ENCODE data around the gene CEACAM18. TPM values are rescaled to one million over a fixed set of nuclear protein-coding genes. Genes with fewer than 3 reads are reported as not detected.
"Not testable (repeated sequence)": the region's sequence is repeated elsewhere in the genome, so short reads cannot be mapped to it uniquely, and the experiment has no call there.

Gene CEACAM18
- not detected in 2 replicates for total RNA-seq (2014; rRNA removed; shearing (Covaris generic))

GRCh38 chr19:51478381-51479234, at the start of gene CEACAM18:
Gene CEACAM18 (plus strand): TSS chr19:51478539.
- DNase-seq (ENCODE audit: low spot score): no peak

GRCh38 chr19:51430221-51430620, 48.1 kb upstream of the CEACAM18 start:
- no peak for DNase-seq (ENCODE audit: low spot score)

GRCh38 chr19:51431124-51431523, 47.2 kb upstream of the CEACAM18 start:
- DNase-seq (ENCODE audit: low spot score): no peak

DNA sequence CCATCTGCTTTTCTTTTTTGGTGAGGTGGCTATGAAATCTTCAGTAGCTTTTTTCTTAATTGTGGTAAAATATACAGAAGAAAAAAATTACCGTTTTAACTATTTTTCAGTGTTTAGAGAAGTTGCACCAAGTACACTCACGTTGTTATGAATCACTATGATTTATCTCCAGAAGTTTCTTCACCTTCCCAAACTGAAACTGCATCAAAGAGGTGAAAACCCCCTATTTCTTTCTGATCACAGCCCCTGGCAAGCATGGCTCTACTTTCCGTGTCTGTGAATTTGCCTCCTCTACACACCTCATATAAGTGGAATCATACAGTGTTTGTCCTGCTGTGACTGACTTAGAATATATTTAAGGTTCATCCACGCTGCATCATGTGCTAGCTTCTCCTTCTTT, 45.3 kb upstream of the CEACAM18 start:
- DNase-seq (ENCODE audit: low spot score): no peak

- DNase-seq (ENCODE audit: low spot score): no peak
These were observed 43.9 kb upstream of the CEACAM18 start for GRCh38 chr19:51434456-51434855.

DNA sequence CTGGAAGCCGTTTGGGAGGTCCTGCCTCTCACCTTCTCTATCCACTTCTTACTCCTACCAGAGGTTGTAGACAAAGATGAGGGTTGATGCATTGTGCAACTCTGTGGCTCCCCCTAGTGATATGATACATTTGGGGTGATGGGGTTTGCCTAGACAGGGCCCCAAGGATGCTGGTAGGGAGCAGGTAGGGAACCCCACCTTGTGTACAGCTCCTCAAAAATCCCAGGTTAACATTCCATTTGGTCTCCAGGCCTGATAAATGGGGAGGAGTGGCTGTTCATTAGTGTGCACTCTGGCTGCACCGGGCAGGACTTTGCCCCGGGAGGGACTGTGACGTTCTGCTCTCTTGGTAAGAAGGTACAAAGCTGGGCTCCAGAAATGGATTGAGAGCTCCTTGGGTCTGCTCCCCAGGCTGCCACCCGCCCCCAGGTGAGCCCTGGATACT, 39.3 kb upstream of the CEACAM18 start:
- DNase-seq (ENCODE audit: low spot score): peak; percentile 1

DNA sequence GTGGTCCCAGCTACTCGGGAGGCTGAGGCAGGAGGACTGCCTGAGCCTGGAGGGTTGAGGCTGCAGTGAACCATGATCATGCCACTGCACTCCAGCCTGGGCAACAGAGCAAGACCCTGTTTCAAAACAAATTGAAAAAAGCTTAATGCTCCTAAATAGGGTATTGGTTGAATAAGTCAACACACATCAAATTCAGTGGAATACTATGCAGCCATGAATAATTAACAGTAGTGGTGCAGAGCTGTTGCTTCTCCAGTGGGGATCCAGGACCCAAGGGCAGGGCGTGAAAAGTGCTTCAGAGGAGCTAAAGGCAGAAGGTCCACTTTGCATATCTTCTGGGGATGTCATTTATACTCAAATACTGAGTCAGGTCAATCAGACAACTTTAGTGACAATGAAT, 38.3 kb upstream of the CEACAM18 start:
- DNase-seq (ENCODE audit: low spot score): no peak

DNA sequence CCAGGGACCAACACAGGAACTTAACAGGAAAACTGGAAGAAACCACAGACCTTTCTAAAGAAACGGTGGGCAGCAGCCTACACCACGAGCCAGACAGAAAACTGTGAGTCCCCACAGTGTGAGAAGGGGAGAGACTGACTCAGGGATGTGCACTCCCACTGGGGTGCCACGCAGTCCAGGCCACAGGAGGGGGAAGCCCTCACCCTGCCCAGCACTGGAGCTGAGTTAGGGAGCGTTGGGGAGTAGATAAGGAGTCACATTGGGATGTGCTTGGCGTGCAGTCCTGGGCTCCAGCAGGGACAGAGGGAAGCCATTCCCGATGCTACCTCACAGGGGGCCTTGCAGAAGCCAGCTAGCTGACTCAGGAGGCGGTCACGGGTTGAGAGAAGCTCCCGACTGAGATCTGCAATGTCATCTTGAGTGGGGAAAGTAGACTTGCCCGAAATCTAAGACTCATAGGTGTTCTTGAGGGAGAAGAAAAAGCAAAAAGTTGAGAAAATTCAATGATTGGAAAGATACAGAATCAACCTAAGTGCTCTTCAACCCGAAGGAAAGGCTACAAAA, 37.4 kb upstream of the CEACAM18 start:
- DNase-seq (ENCODE audit: low spot score): peak; percentile 4

DNA sequence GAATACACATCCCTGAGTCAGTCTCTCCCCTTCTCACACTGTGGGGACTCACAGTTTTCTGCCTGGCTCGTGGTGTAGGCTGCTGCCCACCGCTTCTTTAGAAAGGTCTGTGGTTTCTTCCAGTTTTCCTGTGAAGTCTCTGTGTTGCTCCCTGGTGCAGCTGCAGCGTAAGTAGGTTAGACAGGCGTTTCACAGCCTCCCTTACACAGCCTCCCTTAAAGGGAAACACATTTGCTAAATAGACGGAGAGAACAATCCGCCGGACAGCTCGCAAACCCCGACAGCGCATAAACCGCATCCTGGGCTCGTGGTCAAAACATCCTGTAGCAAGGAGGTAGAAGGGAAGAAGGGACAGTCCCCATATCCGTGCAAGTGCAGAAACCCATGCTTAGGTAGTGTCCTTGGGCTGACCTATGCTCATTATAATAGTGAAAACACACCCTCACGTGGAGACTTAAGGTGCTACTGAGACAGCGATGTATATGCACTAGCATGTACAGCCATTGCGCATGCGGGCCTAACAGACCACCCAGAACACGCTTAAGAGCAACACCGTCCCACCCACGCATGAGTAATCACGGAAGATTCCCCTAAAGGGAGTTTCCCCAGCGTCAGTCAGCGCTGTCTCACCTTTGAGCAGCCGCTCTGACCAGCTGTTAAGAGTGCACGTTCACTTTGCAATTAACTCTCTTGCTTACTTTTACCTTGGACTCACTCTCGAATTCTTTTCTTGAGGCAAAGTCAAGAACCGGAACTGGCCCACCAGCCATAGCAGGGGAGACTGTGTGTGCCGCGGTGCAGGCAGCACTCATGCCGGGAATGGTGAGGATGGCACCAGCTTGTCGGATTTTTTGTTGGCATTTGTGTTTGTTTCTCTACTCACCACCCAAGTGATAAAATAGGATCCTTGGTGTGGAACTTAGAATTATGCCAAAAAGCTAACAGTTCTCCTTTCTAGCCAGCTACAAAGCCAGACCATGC, 36.6 kb upstream of the CEACAM18 start:
- DNase-seq (ENCODE audit: low spot score): peak; percentile 8

GRCh38 chr19:51447510-51447909, 30.8 kb upstream of the CEACAM18 start:
- not testable (repeated sequence) for DNase-seq (ENCODE audit: low spot score)

DNA sequence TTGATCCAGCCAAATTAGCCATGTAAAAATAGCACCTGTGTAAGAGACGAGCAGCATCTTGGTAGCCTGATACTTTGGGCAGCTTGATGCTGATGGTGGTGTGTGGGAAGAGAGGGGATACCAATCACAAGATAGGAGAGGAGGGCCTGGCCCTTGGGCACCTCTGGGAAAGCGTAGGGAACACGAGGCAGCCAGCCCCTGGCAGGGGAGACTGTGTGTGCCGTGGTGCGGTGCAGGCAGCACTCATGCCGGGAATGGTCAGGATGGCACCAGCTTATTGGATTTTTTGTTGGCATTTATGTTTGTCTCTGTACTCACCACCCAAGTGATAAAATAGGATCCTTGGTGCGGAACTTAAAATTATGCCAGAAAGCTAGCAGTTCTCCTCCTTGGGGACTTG, 30.3 kb upstream of the CEACAM18 start:
- DNase-seq (ENCODE audit: low spot score): no peak

DNA sequence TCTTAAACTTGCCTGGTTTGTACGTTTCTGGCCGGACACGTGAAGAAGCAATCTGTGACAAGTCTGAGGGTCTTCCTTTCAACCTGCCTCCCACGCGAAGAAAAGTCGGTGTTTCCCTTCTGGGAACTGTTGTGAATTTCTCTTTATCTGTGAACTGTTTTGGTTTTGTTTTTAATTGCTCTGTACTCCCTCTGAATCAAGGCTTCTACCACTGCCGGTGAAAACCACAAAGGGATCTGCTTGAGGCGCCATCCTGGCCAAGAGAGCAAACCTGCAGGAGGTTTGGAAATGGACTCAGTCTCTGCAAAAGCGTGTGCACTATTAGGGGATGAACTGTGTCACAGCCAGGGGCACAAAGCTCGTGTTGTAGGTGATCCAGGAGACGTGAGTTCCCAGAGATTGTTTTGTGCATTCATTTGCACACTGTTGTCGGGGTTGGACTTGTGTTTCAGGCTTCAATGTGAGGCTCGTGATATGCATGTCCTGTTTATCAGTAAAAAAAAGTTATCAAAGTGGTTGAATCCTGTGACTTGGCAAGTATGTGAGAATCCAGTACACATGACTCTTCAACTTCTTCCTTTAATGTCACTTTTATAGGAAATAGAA, 29.8 kb upstream of the CEACAM18 start:
- no peak for DNase-seq (ENCODE audit: low spot score)

DNA sequence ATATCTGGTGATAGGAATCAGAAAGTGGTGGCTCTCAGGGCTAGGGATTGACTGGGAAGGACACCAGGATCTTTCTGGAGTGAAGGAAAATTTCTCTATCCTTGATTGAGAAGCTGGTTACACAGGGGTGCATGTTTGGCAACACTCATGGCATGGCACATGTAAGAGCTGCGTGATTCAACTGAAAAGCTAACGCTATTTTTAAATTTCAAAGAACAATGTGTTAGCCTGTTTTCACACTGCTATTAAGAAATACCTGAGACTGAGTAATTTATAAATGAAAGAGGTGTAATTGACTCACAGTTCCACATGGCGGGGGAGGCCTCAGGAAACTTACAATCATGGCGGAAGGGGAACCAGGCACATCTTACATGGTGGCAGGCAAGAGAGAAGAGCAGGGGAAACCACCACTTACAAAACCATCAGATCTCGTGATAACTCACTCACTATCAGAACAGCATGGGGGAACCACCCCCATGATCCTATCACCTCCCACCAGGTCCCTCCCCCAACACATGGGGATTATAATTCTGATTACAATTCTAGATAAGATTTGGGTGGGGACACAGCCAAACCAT, 27.5 kb upstream of the CEACAM18 start:
- no peak for DNase-seq (ENCODE audit: low spot score)

GRCh38 chr19:51456541-51457290, 21.6 kb upstream of the CEACAM18 start:
- no peak for DNase-seq (ENCODE audit: low spot score)

GRCh38 chr19:51457351-51458013, 20.9 kb upstream of the CEACAM18 start:
- DNase-seq (ENCODE audit: low spot score): no peak

DNA sequence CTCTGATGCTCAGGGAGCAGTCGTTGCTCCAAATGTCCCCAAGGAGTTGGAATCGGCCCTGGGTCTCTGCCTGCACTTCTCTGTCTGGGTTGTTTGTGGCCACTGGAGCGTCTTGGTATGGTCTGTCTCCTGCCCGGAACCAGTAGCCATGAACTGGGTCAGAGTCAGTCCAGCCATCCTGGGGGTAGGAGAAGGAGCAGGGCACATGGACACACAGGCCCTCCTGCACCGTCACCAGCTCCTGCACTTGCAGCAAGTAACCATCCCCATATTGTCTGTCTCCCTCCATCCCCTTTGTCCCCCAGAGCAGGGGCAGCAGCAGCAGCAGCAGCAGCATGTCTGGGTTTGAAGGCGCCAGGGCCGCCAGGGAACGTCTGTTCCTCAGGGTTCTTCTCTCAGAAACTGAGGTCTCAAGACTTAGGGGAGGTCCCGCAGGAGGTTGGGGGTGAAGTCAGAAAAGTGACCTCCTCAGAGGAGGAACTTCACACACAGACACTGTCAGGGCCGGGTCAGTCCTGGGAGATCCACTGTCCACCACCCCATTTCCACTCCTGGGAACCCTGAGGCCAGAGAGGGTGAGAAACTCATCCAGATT, 20.2 kb upstream of the CEACAM18 start, which contains the start of gene SIGLEC8:
SIGLEC8 (minus strand) TSS at position 404 of the 595 bp plus-strand sequence; CDS start at position 337, 67 bp downstream.
- no peak for DNase-seq (ENCODE audit: low spot score)

- DNase-seq (ENCODE audit: low spot score): no peak
These were observed 19.3 kb upstream of the CEACAM18 start for GRCh38 chr19:51458899-51459505.

DNA sequence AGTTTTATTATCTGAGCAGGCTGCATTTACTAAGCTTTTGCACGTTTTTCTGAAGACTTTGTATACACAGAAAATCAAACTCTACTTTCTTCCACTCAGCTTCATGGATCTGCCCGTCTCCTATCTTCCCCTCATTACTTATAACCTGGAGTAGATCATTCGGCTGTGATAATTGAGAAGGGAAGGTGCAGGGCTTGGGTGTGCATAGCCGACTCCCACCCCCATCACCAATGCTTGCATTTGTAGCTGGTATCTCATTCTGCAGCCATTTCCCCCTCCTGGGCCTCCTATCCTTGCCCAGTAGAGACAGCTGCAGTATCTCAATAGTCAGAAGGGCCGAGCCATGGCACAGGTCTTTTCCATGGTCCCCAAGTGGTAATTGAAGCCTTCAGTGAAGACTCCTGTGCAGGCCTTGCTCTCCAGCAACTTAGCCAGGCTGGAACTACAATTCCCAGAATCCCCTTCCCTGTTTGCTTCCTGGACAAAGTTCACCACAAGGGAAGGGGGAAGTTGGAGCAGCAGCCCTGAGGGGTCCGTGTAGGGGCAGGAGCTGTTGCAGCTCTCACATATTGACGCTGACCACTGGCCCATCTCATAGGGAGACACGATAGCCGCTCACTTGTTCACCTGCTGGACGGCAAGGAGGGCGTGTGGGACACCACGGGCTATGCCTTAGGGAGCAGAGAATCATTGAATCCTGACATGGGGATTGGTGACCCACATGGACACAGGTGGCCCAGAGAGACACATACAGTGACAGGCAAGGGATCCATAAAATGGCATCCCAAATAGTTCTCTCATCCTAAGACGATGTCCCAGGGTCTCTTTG, 18.0 kb upstream of the CEACAM18 start:
- DNase-seq (ENCODE audit: low spot score): no peak
